NCI-H510A treated with DMSO at 0.1 percent for 48 hours (cell line): ENCODE results near the gene BCAM.
"Not testable (repeated sequence)": the region's sequence is repeated elsewhere in the genome, so short reads cannot be mapped to it uniquely, and the experiment has no call there.

Experiments
- DNase-seq: peaks from one replicate; lab custom pipeline; 2025; lab: John Stamatoyannopoulos, UW

The BCAM gene

DNA sequence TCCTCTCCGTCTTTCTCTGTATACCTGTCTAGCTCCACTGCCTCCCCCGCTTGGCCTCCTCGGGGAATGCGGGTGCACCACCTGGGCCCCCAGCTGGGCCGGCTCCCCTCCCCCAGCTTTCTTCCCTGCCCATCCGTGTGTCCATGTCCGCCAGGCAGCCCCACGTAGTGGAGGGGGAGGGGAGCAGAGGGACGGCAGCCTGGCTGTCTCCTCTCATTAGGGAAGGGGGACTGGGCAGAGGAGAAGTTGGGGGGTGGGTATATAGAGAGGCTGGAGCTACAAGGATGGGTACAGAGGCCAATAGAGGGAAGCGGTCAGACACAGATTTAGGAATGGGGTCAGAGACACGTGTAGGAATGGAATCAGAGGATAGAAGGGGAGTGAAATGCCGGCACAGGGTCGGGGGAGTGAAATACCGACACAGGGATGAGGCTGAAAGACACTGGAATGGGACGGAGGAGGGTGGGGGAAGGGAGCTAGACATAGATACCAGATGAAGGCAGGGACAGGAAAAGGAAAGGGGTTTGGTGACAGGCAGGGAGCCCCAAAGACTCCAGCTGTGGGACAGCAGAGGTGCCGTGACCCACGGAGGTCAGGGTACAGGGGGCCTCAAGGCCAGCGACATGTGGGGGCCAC is 40.0 kb downstream of the BCAM start:
- no peak for DNase-seq

DNA sequence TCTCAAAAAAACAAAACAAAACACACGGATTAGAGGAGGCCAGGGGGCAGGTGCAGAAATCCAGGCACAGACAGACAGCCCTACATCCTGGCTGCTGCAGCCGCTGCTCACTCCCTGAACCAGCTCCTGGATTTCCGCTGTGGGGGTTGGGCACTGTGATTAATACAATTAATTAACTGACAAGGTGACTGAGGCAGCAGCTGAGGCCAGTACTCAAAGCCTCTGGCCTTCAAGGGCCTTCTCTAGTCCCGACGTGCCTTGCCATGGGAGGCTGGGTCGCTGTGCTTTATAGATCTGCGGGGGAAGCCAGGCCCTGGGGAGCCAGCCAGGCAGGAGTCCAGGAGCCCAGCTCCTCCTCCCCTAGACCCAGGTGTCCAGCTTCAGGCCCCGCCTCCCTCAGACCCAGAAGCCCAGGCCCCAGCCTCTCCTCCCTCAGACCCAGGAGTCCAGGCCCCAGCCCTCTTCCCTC is 41.8 kb downstream of the BCAM start:
- no peak for DNase-seq

DNA sequence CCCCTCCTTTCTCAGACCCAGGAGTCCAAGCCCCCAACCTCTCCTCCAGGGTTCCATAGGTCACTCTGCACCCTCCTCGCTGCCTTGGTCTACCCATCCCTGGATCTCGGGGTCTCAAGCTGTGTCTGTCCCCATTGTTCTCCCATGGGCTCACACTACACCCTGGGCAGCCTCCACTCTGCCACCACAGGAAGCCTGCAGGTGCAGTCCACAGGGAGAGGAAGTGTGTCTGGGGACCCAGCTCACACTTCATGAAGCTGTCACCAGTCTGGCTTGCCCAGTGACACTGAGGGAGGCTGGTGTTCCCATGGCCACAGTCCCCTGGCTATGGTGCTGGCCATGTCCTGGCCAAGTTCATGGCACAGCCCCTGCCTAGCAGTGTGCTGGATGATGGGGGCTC is 42.5 kb downstream of the BCAM start:
- no peak for DNase-seq

DNA sequence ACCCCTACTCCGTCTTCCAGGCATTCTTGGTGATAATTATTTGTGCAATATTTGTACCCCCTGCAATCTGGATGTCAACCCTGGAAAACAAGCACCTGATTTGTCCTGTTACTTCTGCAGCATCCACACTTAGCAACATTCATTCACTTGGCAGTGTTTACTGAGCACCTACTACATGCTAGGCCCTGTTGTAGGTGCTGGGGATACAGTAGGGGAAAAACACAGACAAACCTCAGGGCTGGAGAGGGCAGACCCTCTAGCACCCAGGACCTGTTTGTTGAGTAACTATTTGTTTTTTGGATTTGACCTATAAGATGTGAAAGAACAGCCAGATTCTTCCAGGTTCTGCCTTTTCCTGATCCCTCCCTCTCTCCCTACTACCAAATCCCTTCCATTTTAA is 46.7 kb downstream of the BCAM start:
- DNase-seq = no peak

DNA sequence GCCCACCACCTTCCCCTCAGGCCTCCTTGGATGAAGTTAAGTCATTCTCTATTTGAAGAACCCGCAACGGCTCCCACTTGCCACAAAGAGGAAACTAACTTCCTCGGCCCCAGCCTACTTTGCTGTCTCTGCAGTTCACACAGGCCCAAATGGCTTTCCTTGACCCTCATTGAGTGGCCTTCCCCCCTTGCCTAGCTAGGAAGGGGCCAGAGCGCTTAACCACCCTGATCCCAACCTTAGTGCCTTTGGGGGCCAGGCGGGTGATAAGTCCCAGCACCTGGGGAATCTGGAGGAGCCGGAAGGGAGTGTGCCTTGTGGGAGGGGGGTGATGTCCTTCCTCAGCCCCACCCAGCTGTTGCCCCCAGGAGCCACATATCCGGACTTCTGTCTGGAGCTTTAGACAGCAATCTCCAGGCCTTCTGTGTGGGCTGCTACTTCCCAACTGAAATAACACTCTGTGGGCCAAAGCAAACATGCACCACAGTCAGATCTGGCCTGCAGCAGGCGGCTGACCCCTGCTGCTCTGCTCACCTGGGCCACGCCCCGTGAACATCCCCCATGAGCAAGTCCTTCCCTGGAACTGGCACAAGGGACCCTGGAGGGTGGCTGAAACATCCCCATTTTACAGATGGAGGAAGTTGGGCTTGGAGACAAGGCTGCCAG is 47.6 kb downstream of the BCAM start:
- DNase-seq = no peak

DNA sequence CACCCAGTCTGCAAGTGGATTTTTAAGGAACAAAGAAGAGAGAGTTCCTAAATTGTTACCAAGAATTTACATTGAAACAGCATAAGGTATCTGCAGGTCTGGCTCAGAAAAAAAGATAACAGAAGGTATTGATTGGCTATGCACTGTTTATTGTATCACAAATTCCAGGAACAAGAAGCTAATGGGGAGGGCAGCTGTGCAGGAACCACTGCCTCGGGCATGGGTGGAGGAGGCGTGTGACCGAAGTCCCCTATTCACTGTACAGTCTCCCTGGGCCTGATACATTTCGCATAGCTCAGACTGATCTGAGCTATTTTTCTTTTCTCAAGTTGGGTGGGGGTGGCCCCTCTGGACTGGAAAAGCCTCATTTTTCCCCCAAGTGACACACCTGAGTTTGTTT is 48.9 kb downstream of the BCAM start:
- no peak for DNase-seq

DNA sequence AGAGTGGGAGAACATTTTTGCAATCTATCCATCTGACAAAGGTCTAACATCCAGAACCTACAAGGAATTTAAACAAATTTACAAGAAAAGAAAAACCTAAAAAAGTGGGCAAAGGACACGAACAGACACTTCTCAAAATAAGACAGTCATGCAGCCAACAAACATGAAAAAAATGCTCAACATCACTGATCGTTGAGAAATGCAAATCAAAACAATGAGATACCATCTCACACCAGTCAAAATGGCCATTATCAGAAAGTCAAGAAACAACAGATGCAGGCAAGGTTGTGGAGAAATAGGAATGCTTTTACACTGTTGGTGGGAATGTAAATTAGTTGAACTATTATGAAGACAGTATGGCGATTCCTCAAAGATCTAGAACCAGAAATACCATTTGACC is 52.7 kb downstream of the BCAM start:
- not testable (repeated sequence) for DNase-seq

DNA sequence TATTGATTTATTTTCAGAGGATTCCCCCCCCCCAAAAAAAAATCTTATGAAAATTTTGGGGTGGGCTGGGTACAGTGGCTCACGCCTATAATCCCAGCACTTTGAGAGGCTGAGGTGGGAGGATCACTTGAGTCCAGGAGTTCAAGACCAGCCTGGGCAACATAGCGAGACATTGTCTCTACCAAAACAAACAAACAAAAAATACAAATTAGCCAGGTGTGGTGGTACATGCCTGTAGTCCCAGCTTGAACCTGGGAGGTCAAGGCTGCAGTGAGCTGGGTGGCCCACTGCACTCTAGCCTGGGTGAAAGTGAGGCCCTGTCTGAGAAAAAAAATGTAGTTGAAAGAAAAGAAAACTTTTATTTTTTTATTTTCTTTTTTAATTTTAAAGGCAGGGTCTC is 55.1 kb downstream of the BCAM start:
- no peak for DNase-seq

DNA sequence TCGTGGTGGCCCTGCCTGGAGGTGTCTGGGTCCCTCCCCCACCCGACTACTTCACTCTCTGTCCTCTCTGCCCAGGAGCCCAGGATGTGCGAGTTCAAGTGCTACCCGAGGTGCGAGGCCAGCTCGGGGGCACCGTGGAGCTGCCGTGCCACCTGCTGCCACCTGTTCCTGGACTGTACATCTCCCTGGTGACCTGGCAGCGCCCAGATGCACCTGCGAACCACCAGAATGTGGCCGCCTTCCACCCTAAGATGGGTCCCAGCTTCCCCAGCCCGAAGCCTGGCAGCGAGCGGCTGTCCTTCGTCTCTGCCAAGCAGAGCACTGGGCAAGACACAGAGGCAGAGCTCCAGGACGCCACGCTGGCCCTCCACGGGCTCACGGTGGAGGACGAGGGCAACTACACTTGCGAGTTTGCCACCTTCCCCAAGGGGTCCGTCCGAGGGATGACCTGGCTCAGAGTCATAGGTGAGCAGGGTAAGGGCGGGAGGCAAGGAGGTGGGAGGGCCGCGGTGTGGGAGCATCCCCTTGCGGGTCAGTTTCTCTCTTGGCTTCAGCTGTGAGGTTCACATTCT is 56.4 kb downstream of the BCAM start:
- no peak for DNase-seq

DNA sequence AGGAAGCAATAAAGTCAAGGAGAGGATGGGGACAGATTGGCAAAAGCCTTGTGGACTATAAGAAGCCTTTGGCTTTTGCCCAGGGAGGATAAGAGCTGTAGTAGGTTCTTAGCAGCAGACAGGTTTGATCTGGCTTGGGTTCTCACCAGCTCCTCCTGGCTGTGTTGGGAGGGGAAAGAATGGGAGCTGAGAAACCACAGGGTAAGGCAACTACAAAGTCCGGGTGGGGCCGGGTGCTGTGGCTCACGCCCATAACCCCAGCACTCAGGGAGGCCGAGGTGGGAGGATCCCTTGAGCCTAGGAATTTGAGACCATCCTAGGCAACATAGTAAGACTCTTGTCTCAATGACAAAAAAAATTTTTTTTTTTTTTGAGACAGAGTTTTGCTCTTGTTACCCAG is 57.8 kb downstream of the BCAM start:
- DNase-seq = no peak

DNA sequence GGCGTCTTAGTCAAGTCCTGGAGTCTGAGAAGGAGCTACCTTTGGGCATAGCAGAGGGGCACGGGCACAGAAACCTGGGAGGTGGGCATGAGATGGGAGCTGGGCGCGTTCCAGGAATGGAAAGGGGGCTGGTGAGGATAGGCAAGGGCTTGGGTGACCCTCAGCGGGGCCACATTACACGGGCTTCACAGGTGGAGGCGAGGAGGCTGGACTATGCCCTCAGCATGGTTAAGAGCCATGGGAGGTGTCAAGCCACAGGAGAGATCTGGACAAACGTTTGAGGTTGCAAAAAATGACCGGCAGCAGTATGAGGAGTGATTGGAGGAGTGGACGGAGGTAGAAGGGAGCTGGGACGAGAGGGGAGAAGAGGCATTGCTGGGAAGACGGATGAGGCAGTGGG is 58.7 kb downstream of the BCAM start:
- DNase-seq = no peak

DNA sequence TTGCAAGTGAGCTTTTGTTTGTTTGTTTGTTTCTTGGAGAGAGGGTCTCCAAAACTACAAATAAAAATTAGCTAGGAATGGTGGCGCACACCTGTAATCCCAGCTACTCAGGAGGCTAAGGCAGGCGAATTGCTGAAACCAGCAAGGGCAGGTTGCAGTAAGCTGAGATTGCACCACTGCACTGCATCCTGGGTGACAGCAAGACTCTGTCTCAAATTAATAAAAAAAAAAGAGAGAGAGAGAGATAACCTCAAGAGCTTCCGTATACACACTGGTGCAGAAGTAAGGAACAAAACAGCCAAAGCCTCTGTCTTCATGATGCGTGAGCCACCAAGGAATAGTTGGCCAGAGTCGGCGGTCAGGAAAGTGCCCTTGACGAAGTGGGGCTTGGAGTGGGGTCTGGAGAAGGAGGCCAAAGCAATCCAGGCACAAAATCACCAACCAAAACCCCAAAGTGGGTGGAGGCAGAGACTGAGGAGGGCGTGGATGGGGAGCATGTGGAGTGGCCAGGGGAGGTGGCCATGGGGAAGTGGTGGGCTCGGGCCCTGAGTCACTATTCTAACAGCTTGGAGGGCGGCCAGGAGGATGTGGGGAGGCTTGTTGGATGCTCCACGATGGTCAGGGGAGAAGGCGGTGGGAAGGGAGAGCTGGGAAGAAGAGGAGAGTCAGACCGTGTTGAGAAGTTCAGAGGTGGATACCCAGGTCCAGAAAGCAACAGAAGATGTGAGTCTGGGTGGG is 61.0 kb downstream of the BCAM start:
- DNase-seq = no peak
